ENCODE measurements around the gene CSDE1.

The CSDE1 gene

DNA sequence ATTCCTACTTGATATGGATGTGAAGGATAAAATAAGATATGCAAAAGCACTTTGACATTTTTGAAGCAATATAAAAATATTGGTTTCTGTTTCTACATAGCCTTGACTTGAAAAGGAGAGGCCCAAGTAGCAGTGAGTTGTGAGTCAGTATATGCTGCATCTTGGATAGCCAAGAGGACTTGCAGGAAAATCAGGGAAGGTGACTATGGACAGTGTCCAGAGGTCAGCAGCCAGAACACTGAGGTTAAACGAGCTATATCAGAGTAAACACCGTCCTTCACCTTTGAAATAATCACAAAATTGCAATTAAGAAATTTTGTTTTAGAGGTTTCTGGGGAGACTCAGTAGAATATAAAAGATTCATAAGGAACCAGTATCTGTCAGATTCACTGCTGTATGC lies 55.9 kb downstream of the CSDE1 start:
- DNase-seq (ENCODE audit: low spot score), result no peak

DNA sequence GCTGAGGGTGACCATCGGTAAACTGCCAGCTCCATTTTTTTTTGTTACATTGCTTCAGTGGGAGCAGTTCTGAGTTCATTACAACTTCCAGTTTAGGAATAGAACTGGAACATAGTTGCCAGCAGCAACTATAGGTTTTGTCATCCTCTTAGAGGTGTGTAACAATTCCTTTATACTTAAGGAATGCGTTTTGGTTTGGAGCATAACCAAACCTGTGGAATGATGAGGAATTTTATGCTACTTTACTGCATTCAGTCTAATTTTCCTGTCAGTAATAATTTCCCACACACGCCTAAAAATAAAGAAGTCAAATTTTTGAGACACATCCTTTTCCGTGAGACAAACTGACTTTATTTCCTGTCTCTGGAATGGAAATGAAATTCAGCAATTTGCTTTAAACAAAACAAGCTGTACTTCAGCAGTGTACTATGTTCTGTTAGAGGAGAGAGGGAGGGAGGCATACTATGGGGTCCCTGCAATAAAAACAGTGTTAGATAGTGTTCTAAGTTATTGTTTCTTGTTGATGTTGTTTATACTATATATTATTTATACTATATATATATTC lies 57.7 kb downstream of the CSDE1 start:
- DNase-seq (ENCODE audit: low spot score), result no peak

DNA sequence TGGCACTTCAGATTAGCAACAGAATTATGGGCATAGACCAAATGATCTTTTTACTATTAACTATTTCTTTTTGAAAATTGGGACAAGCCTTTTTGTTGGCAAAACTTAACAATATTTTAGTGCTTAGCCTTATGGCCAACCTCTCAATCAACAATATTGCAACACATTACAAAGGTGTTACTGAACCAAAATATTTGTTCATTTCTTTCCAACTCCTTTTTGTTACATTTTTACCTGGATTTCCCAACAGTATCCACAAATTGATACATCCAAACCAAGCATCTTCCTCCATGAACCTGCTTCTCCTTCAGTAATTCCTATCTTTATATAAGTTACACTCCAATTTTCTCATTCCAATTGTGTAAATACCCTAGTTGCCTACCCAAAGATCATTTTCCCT lies 61.0 kb downstream of the CSDE1 start:
- DNase-seq (ENCODE audit: low spot score), result no peak

DNA sequence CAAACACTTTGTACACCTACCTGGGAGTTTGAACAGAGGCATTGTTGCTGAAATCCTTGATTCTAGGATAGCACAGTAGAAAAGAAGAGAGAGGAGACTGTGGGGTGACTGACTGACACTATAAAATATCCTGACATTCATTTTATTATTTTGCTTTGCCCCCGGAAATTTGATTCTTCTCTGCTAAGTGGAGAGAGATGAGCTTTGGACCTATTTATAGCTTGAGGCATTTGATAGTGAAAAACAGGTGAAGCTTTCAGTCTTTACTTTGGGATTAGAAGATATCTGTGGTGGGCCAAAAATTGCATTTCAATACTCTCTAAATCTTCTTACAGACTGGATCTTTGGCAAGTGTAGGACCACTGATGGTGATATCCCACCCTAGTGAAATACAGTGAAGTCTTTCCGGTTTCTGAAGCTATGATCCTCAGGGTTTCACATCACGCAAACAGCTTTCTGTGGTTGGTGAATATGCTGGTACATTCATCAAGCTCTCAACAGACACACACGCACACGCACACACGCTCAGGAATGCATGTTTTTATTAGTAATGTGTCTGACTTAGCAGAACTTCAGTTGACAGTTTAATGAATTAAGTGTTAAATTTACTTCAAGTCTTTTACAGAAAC lies 62.2 kb downstream of the CSDE1 start, which contains the start of gene AMPD1:
Gene AMPD1, minus strand, starts transcription at position 117 of the 629 bp plus-strand sequence. Its CDS starts 75 bp downstream, at position 42.
- peak; percentile 27 for DNase-seq (ENCODE audit: low spot score)

DNA sequence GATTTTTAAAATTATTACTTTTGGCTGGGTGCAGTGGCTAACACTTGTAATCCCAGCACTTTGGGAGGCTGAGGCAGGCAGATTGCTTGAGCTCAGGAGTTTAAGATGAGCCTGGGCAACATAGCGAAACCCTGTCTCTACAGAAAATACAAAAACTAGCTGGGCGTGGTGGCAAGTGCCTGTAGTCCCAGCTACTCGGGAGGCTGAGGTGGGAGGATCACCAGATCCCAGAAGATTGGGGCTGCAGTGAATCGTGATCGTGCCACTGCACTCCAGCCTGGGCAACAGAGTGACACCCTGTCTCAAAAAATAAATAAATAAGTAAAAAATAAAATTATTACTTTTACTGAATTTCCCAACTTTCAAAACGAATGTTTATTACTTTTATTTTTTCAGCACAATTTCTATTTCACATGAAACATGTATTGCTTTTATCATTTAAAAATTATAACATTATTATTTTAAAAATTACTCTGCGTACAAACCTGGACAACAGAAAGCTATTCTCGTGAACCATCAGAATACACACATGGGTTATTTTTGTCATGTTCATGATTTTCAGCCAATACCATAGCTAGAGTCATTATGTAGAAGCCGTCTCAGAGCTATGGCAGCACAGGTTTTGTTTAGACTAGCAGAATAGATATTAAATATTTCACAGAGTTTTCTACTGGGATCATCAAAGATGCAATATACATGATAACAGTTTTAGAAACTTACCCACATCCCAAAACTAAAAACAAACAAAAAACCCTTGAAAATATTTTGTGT lies 63.1 kb downstream of the CSDE1 start:
- no peak for DNase-seq (ENCODE audit: low spot score)

DNA sequence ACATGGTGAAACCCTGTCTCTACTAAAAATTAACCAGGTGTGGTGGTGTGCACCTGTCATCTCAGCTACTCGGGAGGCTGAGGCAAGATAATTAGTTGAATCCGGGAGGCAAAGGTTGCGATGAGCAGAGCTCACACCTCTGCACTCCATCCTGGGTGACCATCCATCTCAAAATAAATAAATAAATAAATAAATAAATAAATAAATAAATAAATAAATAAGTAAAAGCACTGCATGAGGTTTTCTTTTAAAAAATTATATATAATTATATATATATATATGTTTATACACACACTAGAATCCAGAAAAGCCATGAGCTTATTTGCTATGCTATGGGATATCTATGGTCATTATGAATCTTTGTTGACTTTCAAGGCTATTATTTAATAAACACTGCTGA lies 64.8 kb downstream of the CSDE1 start:
- DNase-seq (ENCODE audit: low spot score), result no peak

DNA sequence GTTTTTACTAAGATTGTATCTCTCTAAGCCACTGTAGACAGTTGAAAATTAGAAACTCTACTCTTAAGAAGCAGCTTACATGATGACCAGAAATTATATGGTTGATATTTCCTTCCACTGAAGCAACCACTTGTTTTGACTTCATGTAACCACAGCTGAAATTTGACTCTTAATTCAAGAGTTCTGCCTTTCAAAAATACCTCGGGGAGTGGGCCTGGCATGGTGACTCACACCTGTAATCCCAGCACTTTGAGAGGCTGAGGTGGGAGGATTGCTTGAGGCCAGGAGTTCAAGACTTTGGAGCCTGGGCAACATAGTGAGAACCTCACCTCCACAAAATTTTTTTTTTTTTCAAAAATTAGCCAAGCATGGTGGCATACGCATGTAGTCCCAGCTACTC lies 66.7 kb downstream of the CSDE1 start:
- DNase-seq (ENCODE audit: low spot score), result no peak

DNA sequence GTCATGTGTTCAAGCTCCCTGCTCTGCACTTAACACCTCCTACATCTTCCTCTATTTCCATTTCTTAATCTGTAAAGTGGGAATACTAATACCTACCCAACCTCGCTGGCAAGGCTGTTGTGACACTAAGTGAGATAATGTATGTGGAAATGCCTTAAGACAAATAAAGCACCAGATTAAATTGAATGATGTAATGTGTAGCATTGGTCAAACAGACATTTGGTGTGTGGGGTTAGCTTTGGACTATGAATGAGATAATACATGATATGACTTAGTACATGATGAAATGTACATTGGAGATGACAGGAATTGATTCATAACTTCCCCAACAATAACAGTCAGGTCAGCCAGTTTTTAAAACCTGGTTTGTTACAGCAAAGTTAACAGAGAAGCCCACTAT lies 67.6 kb downstream of the CSDE1 start:
- no peak for DNase-seq (ENCODE audit: low spot score)

DNA sequence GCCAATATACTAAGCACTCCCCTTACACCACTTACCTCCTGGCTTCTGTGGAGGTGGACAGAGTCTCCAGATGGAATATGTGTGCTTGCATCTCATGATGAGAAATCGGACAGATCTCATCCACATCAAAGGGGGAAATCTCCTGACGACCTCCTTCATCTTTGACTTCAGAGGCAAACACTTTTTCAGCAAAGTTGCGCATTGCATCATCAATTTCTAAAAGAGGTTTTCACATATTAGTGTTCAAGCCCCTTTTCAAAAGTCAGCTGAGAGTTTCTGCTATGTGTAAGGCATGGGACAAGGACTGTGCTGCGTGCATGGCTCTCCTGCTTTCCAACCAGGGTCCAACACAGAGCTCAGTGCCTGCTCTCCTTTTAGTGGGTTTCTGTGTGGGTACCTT lies 69.3 kb downstream of the CSDE1 start:
- DNase-seq (ENCODE audit: low spot score), result no peak

DNA sequence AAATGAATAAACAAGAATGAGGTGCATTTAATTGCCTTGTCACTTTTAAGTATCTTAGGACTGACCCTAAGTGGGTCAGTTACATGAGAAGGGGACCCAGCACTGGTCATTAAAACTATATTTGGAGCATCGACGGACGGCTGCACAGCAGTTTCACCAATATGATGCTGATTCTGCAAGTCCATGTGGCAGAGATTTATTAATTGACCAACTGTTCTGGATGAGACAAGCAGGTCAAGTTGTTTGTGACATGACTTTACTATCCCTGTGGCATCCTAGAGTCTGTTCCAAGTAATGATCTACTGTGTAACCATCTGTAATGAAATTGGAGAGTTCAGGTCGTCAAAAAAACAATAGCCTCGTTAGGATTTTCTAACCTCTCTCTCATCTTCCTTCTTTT lies 71.9 kb downstream of the CSDE1 start:
- DNase-seq (ENCODE audit: low spot score), result no peak

DNA sequence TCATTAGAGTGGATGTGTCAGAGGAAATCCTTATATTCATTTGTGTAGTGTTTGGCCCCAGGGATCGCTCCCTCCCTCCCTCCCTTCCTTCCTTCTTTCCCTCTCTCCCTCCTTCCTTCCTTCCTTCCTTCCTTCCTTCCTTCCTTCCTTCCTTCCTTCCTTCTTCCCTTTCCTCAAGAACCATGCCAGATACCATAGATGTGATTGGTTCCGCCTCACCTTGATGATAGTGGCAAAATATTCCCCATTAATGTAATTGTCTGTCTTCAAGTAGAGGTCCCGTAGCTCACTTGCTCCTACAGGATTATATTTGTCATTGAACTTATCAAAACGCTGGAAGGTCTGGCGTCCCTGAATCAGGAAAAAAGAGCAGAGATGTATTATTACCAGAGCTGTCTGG lies 80.1 kb downstream of the CSDE1 start:
- no peak for DNase-seq (ENCODE audit: low spot score)

DNA sequence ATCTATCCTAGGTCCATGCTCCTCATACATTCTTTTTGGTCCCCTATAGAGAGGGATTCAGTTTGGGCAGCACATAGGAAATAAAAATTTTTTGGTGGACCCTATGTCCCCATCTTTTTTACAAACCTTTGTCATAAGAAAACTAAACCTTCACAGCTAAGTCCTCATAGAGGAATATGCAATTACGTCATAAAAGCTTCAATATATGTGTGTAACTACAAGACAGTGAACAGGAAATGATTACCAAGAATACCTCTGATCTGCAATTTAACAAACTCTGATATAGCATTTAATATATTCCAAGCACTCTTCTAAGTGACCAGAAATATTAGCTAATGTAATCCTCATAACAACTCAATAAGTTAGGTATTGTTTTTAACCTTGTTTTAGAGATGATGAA lies 81.7 kb downstream of the CSDE1 start:
- no peak for DNase-seq (ENCODE audit: low spot score)

DNA sequence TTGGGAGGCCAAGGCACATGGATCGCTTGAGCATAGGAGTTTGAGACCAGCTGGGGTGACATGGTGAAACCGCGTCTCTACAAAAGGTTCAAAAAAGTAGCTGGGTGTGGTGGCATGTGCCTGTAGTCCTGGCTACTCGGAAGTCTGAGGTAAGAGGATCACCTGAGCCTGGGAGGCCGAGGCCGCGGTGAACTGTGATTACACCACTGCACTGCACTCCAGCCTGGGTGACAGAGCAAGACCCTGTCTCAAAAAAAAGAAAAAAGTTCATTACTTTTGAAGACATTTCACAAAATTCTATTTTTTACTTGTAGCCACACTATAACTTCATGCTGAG lies 85.9 kb downstream of the CSDE1 start:
- DNase-seq (ENCODE audit: low spot score), result no peak

DNA sequence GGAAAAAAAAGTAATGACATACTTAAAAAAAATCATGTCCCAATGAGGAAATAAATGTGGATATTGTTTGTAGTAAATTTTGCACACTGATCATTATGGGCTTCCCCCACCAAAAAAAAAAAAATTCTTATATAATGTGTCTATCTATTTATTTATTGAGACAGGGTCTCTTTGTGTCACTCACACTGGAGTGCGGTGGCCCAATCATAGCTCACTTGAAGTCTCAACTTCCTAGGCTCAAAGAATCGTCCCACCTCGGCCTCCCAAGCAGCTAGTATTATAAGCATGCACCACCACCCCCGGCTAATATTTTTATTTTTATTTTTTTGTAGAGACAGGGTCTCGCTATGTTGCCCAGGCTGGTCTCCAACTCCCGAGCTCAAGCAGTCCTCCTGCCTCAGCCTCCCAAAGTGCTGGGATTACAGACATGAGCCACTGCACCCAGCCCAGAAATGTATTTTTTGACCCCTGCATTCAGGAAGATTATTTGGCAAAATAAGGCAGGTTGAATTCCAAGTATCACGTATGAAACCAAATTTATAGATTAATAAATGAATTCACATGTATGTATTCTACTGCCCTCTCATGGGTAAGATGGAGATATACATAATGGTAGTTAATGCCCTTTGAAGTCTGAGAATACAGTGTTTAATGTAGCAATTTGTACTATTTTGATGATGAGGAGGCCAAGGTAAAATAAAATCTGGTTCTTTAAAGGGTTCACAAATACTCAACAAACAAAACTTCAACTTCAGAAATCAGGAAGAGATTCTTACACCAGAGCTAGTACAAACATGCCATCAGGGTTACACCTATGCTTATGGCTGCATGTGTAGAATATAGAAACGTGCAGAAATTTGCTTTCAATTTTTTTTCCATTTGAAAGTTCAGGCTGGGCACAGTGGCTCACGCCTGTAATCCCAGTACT lies 86.5 kb downstream of the CSDE1 start:
- DNase-seq (ENCODE audit: low spot score), result peak; percentile 57

DNA sequence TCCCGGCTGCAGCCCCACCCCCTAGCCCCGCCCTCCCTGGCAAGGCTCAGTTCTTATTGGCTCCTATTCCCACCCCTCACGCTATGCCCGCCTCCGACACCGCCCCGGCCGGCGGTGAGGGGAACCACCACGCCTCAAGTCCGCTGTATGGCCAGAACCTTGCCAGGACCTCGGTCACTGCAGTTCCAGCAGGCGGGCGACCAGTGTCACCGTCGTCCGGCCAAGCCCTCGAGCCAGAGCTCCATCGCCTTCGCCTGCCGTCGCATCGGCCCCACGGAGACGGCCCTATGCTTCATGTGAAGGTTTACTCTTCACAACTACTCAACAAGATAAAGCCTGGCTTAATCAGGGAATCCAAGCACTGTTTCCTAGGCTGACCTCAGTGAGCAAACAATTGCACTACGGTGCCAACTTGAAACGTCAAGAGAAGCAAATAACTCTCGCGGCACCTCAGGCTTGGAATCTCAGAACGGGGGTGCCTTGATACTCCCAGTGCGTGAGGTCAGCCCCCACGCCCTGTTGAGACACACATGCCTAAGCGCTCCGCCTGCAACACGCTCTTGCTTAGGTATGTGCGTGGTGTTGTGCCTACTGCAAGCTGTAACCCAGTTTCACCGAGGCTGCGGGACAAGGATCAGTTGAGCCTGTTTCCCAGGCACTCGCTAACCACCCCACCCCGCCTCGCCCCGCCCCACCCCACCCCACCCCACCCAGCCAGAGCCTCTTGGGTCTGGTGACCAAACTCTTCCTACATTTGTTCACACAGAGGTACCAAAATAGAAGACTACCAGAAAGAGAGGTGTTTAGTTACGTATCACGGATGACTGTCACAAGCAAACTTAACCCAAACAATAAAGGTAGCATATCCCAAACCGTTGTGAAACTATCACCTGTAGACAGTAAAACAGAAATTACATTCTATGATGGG lies 87.4 kb downstream of the CSDE1 start:
- peak; percentile 49 for DNase-seq (ENCODE audit: low spot score)

DNA sequence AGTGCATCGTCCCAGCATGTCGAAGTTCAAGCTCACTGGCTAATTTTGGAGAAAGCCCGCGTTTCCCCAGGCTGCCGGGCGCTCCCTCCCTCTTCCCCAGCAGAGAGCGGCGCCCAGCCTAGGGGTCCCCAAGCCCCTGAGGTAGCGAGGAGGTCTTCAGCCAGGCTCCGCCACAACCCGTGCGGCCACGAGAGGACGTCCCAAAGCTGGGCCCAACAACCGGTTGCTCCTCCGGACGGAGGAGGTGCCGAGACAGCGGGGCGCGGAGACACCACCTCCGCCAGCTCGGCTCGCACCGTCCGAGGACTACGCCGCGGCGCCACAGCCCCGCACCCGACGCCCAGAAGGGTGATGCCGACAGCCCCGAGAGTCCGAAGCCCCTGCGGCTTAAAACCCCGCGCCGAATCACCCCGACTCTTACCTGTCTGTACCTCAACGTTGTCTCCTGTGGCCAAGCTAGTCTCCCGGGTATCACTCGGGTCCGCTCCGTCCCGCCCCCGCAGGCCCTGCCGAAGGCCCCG lies 88.2 kb downstream of the CSDE1 start, which contains the start of gene DENND2C:
Gene DENND2C, minus strand, starts transcription at position 488 of the 521 bp plus-strand sequence. CDS start 44,065 bp downstream, outside the sequence.
- DNase-seq (ENCODE audit: low spot score), result no peak

DNA sequence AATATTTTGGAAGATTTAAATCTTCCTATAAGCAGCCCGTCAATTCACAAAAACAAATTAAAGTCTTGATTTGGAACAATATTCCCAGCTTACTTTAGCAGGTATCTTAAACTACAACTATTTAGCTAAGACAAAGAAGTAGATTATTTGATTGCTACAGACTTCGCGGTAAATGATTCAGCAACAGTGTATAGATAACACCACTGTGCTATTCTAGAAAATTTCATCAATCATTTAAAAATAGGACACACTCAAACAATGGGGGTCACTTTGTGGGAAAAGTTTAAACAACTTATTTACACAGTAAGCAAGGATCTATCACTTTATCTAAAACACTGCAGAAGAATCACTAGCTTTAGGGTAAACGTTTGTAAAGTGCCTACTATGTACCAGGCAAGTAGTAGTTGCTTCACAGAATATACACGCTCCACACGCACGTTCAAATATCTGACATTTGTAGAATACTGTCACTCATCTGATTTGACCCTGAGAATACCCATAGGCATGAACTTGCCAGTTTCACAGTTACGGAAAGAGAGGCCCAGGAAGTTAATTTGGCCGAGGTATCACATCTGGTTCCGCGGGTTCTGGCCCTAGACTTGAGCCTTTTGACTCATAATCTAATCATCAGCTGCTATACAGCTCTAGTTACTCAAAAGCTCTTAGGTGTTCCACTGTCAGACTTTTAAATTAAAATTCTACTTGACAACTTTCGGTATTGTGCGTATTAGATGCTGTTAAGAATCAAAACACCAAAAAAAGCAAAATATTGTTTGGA lies 88.8 kb downstream of the CSDE1 start:
- no peak for DNase-seq (ENCODE audit: low spot score)

DNA sequence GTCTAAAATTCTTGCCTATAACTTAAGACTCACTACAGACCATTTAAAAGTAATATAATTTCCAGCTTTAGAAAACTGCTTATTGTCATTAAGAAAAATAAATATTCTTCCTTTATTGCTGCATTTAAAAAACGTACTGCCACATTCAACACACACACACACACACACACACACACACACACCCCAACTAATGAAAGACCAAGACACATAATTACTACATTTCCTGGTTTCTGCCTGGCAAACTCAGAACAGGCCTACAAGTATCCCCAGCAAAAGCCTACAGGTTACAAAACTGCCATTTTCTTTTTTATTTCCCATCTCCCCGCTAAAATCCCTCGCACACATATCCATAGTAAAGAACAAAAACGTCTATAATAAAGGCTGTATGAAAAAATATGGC lies 89.4 kb downstream of the CSDE1 start:
- DNase-seq (ENCODE audit: low spot score), result no peak

DNA sequence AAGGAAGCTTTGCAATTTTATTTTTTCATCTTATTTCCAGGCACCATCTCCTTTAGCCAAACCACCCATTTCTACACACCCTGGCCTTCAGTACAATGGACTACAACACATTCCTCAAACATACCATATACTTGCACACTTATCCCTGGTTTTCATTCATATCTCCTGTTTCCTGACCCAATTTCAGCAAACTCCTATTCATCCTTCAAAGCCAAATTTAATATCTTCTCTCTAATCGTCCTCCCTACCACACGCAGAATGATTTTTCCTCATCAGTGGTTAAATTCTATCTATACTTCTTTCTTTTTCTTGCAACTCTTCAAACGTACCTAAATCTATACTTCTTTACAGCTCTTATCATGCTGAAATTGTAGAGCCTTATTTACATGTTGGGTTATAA lies 90.8 kb downstream of the CSDE1 start:
- DNase-seq (ENCODE audit: low spot score), result no peak

Measured in RKO (cell line).